HG02759 (cell line): ENCODE data around the gene GLUL.

Experiments
- ATAC-seq: cut with Tn5 transposase; IDR thresholded peaks from one replicate; pipeline ENCODE4 v1.9.1; 2021; ENCODE audit warnings: mild to moderate bottlenecking, moderate library complexity; ENCODE audit not compliant: unreplicated experiment

GLUL gene

DNA sequence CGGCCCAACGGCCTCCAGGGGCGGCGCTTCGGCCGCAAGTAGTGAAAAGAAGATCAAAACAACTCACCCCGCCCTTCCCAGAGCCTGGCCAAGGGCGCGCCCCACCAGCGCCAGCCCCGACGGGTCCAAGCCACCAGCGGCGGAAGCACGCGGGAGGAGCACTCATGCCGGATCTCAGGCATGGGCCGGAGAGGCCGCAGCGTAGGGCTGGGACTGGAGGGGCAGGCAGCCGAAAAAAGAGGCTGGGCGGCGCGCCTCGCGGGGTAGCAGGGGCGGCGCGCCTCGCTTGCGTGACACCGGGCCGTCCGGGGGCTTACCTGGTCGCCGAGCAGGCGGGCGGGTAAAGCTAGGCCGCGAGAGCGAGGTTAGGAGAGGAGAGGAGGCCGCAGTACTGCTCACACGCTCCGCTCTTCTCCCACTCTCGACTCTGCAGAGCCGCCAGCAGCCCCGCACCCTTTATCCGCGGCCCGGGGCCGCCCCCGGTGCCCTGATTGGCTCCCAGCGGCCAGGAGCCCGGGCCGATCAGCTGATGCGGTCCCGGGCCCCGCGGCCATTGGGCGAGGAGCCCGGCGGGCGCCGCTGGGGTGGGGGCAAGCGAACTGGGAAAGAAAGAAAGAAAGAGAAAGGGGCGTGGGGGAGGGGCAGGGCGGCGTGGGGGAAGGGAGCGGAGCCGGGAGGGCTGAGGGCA, at the start of gene GLUL:
Gene GLUL (minus strand): TSS at position 429 of the 688 bp plus-strand sequence. CDS start 3,053 bp downstream, outside the sequence.
- peak; percentile 82 for ATAC-seq

DNA sequence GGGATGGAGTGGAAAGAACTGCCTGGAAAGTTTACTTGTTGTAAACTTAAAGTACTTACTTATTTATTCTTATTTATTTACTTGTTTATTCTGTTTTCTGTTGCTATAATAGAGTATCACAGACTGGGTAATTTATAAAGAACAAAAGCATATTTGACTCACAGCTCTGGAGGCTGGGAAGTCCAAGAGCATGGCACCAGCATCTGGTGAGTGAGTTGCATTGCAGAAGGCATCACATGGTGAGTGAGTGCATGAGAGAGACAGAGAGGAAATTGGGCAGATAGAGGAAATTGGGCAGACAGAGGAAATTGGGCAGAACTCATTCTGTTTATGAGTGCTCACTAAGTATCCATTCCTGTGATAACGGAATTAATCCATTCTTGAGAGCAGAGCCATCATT, 46.7 kb upstream of the GLUL start:
- no peak for ATAC-seq

DNA sequence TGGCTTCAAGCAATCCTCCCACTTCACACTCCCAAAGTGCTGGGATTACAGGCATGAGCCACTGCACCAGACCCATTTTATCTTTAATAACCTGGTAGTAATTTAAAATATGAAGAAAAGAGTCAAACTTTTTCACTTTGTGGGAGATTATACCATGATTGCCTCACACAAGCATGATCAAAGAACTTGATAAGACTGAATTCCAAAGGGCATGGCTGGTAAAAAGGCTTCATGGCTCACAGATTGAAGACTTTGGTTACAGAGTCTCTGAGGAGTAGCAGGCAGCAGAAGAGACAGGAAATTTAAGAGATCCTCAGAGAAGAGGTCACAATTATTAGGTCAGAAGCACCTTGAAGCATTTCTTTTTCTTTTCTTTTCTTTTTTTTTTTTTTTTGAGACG, 42.0 kb upstream of the GLUL start:
- ATAC-seq = no peak

DNA sequence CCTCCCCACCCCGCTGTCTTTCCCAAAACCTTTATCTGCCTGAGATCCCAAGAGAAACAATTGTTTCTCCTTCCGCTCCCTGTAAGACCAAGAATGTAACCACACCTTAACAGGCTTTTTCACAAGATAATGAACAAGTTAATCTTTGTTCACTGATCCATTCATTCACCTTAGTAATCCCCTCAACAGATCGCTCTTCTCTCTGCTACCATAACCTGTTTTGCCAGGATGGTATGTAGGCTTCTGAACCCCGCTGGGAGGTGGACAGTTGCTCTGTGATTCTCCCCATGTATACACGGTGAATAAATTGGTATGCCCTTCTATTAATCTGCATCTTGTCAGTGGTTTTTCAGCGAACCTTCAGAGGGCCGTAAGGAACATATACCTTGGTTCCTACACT, 39.7 kb upstream of the GLUL start:
- no peak for ATAC-seq

DNA sequence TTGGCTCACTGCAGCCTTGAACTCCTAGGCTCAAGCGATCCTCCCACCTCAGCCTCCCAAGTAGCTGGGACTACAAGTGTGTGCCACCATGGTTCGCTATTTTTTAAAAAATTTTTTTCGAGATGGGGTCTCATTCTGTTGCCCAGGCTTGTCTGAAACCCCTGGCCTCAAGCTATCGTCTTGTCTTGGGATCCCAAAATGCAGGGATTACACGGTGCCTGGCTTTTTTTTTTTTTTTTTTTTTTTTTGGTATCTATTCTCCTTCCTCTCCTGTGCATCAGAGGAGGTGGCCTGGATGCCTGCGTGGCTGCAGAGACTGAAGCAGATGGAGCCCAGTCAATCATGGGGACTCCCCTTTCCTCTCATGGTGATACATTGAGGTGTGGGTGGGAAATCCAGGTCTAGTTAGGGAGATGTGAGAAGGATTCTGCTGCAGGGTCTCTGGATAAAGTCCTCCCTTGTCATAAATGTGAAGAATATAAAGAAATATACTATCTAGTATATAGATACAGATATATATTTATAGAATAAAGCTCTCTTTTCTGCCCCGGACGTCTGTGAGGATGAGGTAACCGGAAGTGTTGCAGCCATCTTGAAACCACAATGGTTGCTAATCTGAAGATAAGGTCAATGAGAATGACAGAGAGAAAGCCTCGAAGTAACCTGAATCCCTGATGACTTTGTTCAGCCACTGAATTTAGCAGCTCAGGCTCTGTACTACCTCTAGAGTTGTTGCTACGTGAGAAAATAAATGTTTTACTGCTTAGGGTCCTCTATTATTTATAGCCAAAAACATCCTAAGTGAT, 38.9 kb upstream of the GLUL start:
- no peak for ATAC-seq

DNA sequence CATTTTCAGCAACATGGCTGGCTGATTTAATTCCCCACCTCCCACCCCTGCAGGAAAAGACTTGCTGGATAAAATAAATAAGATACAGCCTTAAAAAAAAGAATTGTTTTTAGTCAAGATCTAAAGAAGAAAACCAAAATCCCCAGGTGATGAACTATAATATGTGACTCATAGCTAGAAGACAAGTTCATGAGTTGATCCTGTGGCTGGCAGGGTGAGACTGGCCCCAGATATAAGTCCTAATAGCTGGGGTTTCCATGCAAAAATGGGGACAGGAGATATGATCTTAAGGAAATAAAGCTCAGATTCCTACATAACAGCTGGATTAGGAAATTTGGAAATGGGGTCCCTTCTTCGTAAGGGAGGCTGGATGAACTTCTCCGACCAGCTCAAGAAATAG, 36.5 kb upstream of the GLUL start:
- ATAC-seq = peak; percentile 23

DNA sequence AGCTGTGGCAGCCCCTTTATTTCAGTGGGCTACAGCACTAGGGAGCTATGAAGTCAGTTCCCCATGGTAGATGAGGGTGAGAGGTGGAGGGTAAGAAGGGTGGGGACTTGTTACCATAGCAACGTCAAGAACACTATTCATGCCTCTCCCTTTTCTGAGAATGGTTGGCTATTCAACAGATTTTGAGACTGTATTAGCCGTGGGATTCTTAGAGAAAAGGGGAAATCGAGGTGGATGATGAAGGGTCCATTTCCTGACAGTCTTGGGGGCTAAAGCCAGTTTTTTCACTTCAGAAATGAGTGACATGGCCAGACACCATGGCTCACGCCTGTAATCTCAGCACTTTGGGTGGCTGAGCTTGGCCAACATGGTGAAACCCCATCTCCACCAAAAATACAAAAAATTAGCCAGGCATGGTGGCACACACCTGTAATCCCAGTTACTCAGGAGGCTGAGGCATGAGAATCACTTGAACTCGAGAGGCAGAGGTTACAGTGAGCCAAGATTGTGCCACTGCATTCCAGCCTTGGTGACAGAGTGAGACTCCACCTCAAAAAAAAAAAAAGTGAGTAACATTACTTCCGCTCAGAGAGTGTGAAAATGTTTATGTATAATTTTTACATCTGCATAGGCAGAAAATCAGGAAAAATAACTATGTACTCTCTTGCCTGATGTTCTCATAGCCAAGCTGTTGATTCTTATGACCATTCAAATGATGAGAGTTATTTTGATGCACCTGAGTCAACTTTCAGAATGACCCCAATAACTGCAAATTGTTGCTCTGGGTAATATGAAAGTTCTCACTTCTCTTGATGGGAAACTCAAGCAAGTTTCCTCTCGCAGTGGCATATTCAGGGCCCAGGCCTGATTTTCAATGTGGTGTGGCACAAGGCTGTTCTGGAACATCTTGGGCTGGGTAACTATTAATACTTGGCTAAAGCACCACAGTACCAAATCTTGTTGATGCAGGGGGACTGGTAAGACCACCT, 35.1 kb upstream of the GLUL start:
- peak; percentile 76 for ATAC-seq

DNA sequence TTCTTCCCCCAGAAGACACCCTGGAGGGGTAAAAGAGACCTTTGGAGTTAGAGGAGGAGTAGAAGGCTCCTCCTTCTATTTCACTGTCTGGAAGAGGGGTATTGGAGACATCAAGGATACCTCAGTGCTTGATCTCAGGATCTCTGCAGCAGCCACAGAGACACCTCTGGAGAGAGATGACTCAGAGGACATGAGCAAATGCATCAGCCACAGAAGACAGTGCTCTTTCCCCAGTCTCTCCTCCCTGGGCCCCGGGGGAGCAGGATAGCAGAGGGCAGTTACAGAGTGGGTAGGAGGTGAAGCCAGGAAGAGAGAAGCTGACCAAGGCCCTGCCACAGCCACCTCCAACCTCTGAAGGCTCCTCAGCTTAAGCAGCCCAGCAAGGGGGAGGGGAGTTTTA, 24.2 kb upstream of the GLUL start:
- ATAC-seq = no peak

DNA sequence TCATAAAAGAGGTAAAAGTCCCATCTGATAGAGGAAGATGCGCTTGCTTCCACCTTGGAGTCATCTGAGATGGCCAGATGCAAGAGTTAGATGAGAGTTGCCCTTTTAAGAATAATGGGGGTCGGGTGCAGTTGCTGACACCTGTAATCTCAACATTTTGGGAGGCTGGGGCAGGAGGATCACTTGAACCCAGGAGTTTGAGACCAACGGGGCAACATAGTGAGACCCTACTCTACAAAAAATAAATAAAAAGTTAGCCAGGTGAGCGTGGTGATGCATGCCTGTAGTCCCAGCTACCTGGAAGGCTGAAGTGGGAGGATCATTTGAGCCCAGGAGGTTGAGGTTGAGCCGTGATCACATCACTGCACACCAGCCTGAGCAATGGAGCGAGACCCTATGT, 22.4 kb upstream of the GLUL start:
- no peak for ATAC-seq

DNA sequence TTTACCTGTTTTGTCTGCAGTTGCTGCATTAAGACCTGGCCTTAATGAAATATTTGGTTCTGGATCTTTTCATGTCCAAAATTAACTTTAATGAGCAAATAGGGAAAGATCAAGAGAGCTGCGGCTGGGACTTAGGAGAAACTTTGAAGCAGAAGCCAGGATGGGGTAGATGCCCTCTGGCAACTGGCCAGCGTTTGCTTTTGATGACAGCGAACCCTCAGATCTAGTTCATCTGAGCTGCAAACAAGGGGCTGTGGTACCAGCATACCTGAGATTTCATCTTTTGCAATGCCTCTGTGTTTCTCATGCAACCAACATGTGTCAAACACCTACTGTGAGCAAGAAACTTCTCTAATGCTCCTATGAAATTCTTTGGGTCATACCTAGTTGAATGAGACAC, 21.9 kb upstream of the GLUL start:
- no peak for ATAC-seq

DNA sequence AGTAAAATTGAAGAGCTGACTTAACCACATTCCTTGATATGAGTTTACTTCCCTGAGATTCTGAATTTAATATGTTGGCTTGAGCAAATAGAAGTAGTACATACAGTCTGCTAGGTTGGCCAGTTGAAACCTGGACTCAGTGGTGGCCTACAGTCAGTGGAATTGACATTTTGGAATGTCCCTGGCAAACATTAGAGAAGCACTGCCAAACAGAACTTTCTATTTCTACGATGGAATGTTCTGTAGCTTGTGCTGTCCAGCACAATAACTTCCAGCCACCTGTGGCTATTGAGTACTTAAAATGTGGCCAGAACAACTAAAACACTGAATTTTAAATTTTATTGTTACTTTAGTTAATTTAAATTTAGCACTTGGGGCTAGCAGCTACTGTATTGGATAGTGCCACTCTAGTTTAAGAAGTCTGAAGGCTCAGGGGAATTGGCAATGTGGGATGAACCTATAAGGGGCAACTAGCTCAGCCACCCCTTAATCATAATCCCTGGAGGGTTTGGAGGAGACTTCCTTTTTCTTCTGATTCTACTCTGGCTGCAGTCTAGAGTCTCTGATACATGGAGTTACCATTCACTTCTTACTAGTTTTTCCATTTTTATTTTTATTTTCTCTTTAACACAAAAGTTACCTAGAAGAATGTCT, 19.2 kb upstream of the GLUL start:
- ATAC-seq = no peak

DNA sequence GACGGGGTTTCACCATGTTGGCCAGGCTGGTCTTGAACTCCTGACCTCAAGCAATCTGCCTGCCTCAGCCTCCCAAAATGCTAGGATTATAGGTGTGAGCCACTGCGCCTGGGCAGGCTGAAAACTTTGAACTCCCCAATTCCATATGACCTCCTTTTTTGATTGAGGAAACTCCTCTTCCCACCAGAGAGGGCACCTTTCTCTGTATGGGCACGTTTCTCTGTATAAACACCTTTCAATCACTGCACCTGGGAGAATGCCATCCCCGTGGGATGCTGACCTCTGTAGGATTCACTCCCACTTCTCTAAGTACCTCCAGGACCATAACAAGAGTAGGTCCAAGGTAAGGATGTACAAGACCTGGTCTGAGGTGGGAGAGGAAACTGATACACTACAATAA, 18.5 kb upstream of the GLUL start:
- ATAC-seq = no peak

DNA sequence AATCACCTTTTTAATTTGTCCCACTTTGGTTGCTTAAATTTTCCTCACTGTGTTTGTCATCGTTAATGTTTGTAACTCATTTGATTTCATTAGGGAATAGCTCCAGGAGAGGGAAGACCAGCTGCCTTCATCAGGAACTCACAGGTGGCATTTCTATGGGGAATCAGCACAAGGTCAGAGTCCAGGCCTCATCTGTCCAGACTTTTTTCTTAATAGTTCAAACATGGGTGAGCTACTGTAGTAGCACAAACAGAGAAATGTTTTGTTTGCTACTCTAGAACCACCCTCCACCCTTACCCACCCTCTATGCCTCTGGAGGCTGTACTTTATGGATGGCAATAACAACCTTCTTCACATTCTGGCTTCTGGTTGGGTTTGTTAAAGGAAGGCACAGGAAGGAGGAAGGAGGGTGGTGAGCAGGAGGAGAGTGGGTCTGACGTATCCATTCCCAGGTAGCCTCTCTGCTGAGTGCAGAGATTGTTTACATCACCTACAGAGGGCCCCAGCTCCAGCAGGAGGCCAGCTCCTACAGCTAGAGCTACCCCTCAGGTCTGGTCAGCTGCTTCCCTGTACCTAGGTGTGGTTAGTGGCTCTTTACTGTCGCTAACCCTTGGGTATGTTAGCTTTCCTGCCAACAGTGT, 17.0 kb upstream of the GLUL start:
- ATAC-seq = no peak

DNA sequence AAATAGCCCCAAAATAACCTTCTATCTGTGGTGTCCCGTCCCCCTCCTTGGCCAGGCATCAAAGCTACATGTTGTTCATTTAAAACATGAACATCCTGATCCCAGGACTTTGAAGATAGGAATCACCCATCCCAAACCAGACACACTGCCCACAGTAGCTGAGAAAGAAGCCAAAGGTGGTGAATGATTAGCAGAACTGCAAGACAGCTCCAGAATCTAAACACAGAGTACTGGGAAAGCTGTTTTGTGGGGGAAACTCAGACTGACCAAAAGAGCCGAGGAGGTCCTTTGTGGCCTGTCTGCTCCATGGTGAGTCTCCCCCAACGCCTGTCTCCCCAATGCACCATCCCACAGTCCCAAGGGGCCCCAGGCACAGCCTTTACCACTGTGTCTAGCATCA, 16.1 kb upstream of the GLUL start:
- ATAC-seq = no peak

DNA sequence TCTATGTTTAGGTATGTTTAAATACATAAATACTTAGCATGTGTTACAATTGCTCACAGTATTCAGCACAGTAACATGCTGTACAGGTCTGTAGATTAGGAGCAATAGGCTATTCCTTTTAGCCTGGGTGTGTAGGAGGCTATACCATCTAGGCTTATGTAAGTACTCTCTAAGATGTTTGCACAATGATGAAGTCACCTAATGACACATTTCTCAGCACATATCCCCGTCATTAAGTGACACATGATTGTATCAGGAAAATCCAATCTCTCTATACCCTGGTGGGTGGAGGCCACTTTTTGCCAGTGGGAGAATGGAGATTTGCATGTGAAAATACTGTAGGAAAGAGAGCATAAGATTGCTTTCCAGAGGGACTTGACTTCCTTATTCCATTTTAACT, 14.4 kb upstream of the GLUL start:
- ATAC-seq = no peak

DNA sequence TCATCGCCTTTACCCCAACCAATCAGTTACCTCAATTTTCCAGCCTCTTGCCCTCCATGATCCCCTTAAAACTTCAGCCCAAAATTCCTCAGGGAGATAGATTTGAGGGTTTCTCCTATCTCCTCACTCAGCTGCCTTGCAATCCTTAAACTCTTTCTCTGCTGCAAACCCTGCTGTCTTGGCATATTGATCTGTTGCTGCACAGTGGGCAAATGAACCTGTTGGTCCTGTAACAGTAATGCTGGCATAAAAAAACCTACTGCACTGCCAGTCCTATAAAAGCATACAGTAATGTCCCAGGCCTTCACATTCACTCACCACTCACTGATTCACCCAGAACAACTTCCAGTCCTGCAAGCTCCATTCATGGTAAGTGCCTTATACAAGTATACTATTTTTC, 14.0 kb upstream of the GLUL start:
- no peak for ATAC-seq

DNA sequence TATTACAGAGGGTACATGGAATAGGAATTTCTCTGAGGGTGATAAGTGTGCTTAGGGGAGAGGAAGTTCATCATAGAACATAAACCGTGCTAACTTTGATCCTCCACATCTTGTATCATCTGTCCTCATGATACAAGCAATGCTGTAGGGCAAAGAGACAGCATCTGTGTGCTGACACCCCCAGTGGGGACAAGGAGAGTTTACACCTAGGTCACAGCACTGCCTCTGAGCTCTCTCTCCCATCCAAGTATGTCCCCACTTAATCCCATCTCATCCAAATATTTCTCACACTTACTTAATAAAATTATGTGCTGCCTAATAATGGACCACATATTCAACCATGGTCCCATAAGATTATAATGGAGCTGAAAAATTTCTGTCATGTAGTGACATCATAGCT, 13.2 kb upstream of the GLUL start:
- no peak for ATAC-seq

DNA sequence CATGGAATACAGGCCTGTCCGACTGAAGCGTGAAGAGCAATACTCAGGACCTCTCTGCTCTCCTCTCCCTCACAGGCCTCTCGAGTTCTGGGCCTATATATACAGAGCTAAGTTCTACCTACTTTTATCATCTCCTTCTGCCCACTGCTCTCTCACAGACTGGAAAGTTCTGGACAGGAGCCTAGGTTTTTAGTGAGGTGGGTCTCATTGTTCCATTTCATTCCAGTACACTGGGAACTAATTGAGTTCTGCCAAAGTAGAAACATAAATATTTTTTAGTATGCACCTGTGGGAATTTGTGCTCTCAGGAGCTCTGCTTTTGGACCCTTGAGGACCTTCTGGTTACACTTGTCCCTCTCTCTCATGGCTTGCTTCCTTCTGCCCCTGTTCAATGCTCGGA, 9.0 kb upstream of the GLUL start, which contains the start of gene TEDDM1:
Gene TEDDM1 (minus strand): TSS at position 101 of the 400 bp plus-strand sequence. CDS start 182 bp downstream, outside the sequence.
- no peak for ATAC-seq

DNA sequence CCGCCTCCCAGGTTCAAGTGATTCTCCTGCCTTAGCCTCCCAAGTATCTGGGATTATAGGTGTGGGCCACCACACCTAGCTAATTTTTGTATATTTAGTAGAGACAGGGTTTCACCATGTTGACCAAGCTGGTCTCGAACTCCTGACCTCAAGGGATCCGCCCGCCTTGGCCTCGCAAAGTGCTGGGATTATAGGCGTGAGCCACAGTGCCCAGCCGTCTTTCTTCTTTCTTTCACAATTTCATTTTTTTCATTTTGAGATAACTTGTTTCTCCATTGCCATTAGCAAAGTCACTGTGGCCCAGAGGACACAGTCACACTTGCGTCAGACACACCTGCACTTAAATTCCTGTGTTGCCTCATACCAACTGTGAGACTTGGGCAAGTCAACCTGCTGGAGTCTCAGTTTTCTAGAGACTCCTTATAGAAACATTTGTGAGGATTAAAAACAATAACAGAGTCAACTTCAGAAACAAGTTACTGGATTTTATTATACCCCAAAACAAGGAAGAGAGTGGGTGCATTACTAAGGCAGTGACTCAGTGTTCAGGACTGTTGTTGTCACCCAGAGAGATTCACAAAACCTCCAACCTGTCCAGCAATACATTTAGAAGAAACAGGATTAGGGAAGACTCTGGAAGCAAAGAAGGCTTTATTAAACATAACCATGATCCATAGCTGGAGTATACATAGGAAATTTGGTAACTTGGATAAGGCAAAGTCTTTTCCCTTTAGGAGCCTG, 6.2 kb upstream of the GLUL start:
- ATAC-seq = no peak

DNA sequence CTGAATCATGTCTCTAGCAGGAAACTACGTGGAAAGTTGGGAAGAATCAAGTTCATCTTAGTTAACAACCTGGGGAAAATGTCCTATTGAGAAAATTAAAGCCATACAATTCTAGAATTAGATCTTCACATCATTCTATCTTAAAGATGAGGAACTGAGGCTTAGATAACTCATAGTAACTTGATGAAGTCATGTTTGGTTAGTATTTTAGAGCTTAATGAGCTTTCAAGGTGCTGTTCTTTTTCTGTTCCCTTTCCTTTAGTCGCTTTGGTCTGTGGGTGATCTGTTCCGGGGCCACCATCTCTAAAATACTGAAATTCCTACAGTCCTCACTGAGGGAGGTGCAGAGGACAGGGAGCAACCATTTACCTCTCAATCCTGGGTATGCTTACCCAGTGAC, 4.3 kb upstream of the GLUL start:
- no peak for ATAC-seq
